ENCODE measurements around the gene P2RY6. TPM values are rescaled to one million over a fixed set of nuclear protein-coding genes. Genes with fewer than 3 reads are reported as not detected.

Gene P2RY6
- total and polyA plus RNA-seq, 8 donors: 0.29 to 2.9 (median 1.3) TPM; not detected in 3

GRCh38 chr11:73286240-73286810 is 14.2 kb downstream of the P2RY6 start:
- peaks cover 9 to 29% (median 21%) of the 10 kb centered on the region in 4 donors for H3K4me1 ChIP-seq
- H3K36me3 ChIP-seq: no peaks in the 10 kb centered on the region
- no peaks in the 10 kb centered on the region for H3K27me3 ChIP-seq
- H3K27ac ChIP-seq: no peak overlapping the region
- whole genome bisulfite sequencing, 5 donors: 83 to 94% (median 84%) methylated on average over 9 of the region's 9 CpGs
- H3K9me3 ChIP-seq: no peaks in the 10 kb centered on the region
- DNase-seq: no peak
- TF ChIP-seq POLR2A (IDR thresholded peaks at IDR 0.05) (no peak), POLR2AphosphoS5 (IDR thresholded peaks at IDR 0.05) (no peak), EP300 (IDR thresholded peaks at IDR 0.05) (no peak), CTCF (IDR thresholded peaks at IDR 0.05) (no peak)
- H3K4me3 ChIP-seq: no peak overlapping the region
- intact Hi-C loops (cut with DNase I; ENCODE audit: low total_unique reads): no loop called here

GRCh38 chr11:73287400-73288101 is 15.4 kb downstream of the P2RY6 start:
- Histone ChIP-seq H3K9me3 (no peaks in the 10 kb centered on the region), H3K36me3 (no peaks in the 10 kb centered on the region), H3K4me1 (peaks cover 9 to 29% (median 21%) of the 10 kb centered on the region in 4 donors), H3K27me3 (no peaks in the 10 kb centered on the region), H3K27ac (peak overlapping the region in 3 of 5 donors; percentile 20 to 74 (median 28)), H3K4me3 (no peak overlapping the region)
- 66 to 88% (median 69%) methylated on average over 5 to 10 of the region's 10 CpGs for whole genome bisulfite sequencing, 5 donors
- intact Hi-C loops (cut with DNase I; ENCODE audit: low total_unique reads): no loop called here
- DNase-seq: no peak
- TF ChIP-seq POLR2AphosphoS5 (IDR thresholded peaks at IDR 0.05) (no peak), POLR2A (IDR thresholded peaks at IDR 0.05) (no peak), CTCF (IDR thresholded peaks at IDR 0.05) (no peak), EP300 (IDR thresholded peaks at IDR 0.05) (no peak)

- intact Hi-C loops (cut with DNase I; ENCODE audit: low total_unique reads): no loop called here
- H3K9me3 ChIP-seq: no peaks in the 10 kb centered on the region
- WGBS, 5 donors: 60 to 88% (median 75%) methylated on average over 3 to 5 of the region's 5 CpGs
- peaks cover 9 to 29% (median 21%) of the 10 kb centered on the region in 4 donors for H3K4me1 ChIP-seq
- H3K27me3 ChIP-seq: no peaks in the 10 kb centered on the region
- DNase-seq: no peak
- no peak overlapping the region for H3K4me3 ChIP-seq
- TF ChIP-seq POLR2AphosphoS5 (IDR thresholded peaks at IDR 0.05): no peak
- no peak for TF ChIP-seq POLR2A (IDR thresholded peaks at IDR 0.05)
- no peak for TF ChIP-seq EP300 (IDR thresholded peaks at IDR 0.05)
- TF ChIP-seq CTCF (IDR thresholded peaks at IDR 0.05): no peak
- no peaks in the 10 kb centered on the region for H3K36me3 ChIP-seq
- peak overlapping the region in 4 of 5 donors; percentile 25 to 74 (median 65) for H3K27ac ChIP-seq
Observed at GRCh38 chr11:73288192-73288872, 16.2 kb downstream of the P2RY6 start.

GRCh38 chr11:73288873-73289707 is 17.0 kb downstream of the P2RY6 start:
- intact Hi-C loops (cut with DNase I; ENCODE audit: low total_unique reads): no loop called here
- peak overlapping the region in 4 of 5 donors; percentile 25 to 74 (median 65) for H3K27ac ChIP-seq

More at GRCh38 chr11:73288873-73289707, 17.0 kb downstream of the P2RY6 start:
- no peaks in the 10 kb centered on the region for H3K36me3 ChIP-seq
- H3K4me1 ChIP-seq: peaks cover 9 to 29% (median 21%) of the 10 kb centered on the region in 4 donors
- TF ChIP-seq CTCF (IDR thresholded peaks at IDR 0.05): peak in 5 of 7 experiments; percentile 77 to 82 (median 80)
- no peak for TF ChIP-seq EP300 (IDR thresholded peaks at IDR 0.05)
- peak in 1 of 3 donors; percentile 12 for TF ChIP-seq POLR2AphosphoS5 (IDR thresholded peaks at IDR 0.05)
- WGBS, 5 donors: 16 to 26% (median 20%) methylated on average over 16 to 17 of the region's 17 CpGs
- H3K27me3 ChIP-seq: no peaks in the 10 kb centered on the region
- peak; percentile 65 to 89 for DNase-seq
- peak overlapping the region in 3 of 4 donors; percentile 16 to 27 (median 19) for H3K4me3 ChIP-seq
- H3K9me3 ChIP-seq: no peaks in the 10 kb centered on the region

Data from stomach (tissue), 9 donors.